Type B pancreatic cell (in vitro differentiated cells): Measurements from ENCODE around the gene FOXN3. TPM values are rescaled to one million over a fixed set of nuclear protein-coding genes. Genes with fewer than 3 reads are reported as not detected.

ENCODE experiments used
- DNase-seq: peaks from one replicate; pipeline ENCODE4 v3.0.0; 2021; ENCODE audit warnings: mixed read lengths; ENCODE audit not compliant: unreplicated experiment; ENCODE audit errors: extremely low spot score
- H3K27ac Mint-ChIP-seq: 2 replicates; pipeline ENCODE4 v1.8.0; 2021; ENCODE audit warnings: mild to moderate bottlenecking, mixed read lengths
- H3K27me3 Mint-ChIP-seq: 2 replicates; pipeline ENCODE4 v1.8.0; 2021; ENCODE audit warnings: mixed read lengths
- H3K36me3 Mint-ChIP-seq: 2 replicates; pipeline ENCODE4 v1.8.0; 2021; ENCODE audit warnings: mixed read lengths
- H3K4me1 Mint-ChIP-seq: one replicate; pipeline ENCODE4 v1.8.0; 2021; ENCODE audit warnings: mixed read lengths; ENCODE audit not compliant: unreplicated experiment
- H3K4me3 Mint-ChIP-seq: 2 replicates; pipeline ENCODE4 v1.8.0; 2021; ENCODE audit warnings: mild to moderate bottlenecking, mixed read lengths
- H3K9me3 Mint-ChIP-seq: 2 replicates; pipeline ENCODE4 v1.8.0; 2021; ENCODE audit warnings: mixed read lengths
- long read RNA-seq: library from polyadenylated mRNA; unstranded; transcript quantifications from one replicate; pipeline ENCODE4 v2.0.0, GENCODE V29; 2020
- total RNA-seq: library from RNA; stranded (reverse); gene quantifications from 2 replicates; pipeline ENCODE4 v1.2.1, GENCODE V29; 2021; ENCODE audit warnings: low replicate concordance
- TF ChIP-seq, protein P1 (sequence below): fragments of 200-600 bp; sonication (generic); conservative IDR thresholded peaks from 2 replicates; pipeline ENCODE4 v1.5.0; 2021; ENCODE audit warnings: antibody characterized with exemption, mild to moderate bottlenecking

FOXN3 gene, protein sequence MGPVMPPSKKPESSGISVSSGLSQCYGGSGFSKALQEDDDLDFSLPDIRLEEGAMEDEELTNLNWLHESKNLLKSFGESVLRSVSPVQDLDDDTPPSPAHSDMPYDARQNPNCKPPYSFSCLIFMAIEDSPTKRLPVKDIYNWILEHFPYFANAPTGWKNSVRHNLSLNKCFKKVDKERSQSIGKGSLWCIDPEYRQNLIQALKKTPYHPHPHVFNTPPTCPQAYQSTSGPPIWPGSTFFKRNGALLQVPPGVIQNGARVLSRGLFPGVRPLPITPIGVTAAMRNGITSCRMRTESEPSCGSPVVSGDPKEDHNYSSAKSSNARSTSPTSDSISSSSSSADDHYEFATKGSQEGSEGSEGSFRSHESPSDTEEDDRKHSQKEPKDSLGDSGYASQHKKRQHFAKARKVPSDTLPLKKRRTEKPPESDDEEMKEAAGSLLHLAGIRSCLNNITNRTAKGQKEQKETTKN
- total RNA-seq: 40.4 and 73.5 TPM in 2 replicates
- long read RNA-seq, partial matches to known transcripts: 2 of 17 reads
- long read RNA-seq, other reads (novel, unspliced or antisense): 14 of 17 reads

DNA sequence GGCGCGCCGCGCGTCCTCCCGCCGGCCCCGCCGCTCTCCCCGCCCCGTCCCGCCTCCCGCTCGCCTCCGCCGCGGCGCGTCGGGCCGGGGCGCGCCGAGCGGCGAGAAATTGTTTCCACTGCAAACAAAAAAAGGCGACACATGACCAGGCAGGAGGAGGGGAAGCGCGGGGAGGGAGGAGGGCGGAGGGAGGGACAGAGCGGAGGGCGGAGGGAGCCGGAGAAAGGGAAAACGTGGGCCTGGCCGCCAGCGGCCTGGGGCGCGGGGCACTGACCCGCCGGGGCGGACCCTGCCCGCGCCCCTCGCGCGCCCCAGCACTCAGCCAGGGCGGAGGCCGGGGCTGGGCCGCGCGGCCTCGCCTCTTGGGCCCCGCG lies at the start of gene FOXN3:
Gene FOXN3, minus strand, starts transcription at position 143 of the 374 bp plus-strand sequence. CDS start 4,757 bp downstream, outside the sequence.
- no peaks in the 10 kb centered on the region for H3K27me3 Mint-ChIP-seq
- peak; percentile 88 for DNase-seq
- no peaks in the 10 kb centered on the region for H3K9me3 Mint-ChIP-seq
- H3K4me1 Mint-ChIP-seq: peaks cover 36% of the 10 kb centered on the region
- peak within 1 kb of the TSS; percentile 97 for H3K27ac Mint-ChIP-seq
- TF ChIP-seq, protein P1, sequence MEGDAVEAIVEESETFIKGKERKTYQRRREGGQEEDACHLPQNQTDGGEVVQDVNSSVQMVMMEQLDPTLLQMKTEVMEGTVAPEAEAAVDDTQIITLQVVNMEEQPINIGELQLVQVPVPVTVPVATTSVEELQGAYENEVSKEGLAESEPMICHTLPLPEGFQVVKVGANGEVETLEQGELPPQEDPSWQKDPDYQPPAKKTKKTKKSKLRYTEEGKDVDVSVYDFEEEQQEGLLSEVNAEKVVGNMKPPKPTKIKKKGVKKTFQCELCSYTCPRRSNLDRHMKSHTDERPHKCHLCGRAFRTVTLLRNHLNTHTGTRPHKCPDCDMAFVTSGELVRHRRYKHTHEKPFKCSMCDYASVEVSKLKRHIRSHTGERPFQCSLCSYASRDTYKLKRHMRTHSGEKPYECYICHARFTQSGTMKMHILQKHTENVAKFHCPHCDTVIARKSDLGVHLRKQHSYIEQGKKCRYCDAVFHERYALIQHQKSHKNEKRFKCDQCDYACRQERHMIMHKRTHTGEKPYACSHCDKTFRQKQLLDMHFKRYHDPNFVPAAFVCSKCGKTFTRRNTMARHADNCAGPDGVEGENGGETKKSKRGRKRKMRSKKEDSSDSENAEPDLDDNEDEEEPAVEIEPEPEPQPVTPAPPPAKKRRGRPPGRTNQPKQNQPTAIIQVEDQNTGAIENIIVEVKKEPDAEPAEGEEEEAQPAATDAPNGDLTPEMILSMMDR: no peak
- H3K4me3 Mint-ChIP-seq: peak within 1 kb of the TSS; percentile 99
- H3K36me3 Mint-ChIP-seq: peaks cover 13% of the 10 kb centered on the region

DNA sequence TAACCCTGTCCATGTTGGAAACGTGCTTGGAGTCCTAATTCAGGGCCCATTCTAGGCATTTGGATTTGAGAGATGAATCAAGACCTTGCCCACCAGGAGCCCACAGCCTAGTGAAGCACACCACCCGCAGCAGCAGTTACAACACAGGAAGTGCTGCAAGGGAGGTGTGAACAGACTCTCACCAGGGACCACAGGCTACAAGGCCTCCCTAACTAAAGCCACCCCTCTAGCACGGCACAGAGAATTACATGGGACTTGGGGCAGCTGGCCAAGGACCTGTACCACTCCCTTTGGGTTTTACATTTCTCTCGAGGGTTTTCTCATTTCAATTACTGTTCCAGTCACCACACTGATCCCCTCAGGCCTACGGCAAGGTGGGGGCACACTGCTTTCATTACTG lies 49.5 kb upstream of the FOXN3 start:
- H3K27ac Mint-ChIP-seq: no peak overlapping the region
- H3K36me3 Mint-ChIP-seq: no peaks in the 10 kb centered on the region

DNA sequence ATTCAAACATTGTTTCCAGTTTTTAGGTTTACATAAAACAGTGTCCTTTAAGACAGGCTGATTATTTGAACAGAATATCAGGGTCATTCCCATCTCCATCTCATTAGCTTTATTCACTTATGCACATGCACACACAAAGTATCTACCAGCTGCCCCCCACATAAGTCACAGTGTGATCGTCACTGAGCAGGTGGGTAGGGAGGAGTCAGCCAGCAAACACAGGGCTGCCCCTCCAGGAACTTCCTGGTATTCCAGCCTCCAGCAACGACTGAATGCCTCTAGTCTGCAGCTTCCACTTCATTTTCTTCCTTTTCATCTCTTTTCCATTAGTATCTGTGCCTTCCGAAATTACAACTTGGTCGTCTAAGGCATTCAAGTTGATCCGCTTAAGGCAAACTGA lies 48.8 kb upstream of the FOXN3 start:
- H3K9me3 Mint-ChIP-seq: peaks cover 4% of the 10 kb centered on the region
- H3K27me3 Mint-ChIP-seq: no peaks in the 10 kb centered on the region
- no peaks in the 10 kb centered on the region for H3K4me1 Mint-ChIP-seq
- H3K36me3 Mint-ChIP-seq: no peaks in the 10 kb centered on the region
- no peak overlapping the region for H3K4me3 Mint-ChIP-seq
- TF ChIP-seq, protein P1: no peak
- no peak for DNase-seq
- H3K27ac Mint-ChIP-seq: no peak overlapping the region

More for the DNA sequence above, 49.5 kb upstream of the FOXN3 start:
- Mint-ChIP-seq H3K4me3 (no peak overlapping the region), H3K9me3 (peaks cover 4% of the 10 kb centered on the region), H3K27me3 (no peaks in the 10 kb centered on the region), H3K4me1 (no peaks in the 10 kb centered on the region)
- DNase-seq: no peak
- TF ChIP-seq, protein P1: no peak

DNA sequence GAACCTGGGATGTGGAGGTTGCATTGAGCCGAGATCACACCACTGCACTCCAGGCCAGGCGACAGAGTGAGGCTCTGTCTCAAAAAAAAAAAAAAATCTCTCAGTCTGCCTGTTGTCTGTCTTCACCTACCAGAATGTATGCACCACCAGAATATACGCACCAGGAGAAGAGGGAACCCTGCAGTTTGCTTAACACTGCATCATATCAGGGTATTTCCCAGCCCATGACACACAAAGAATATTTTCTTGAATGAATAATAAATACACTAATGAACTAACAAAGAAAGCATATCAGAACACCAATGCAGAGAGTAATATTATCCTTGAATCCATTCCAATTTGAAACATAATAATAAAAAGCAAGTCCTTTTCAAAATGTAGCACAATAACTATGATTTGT lies 44.2 kb upstream of the FOXN3 start:
- no peaks in the 10 kb centered on the region for H3K27me3 Mint-ChIP-seq
- peaks cover 6% of the 10 kb centered on the region for H3K4me1 Mint-ChIP-seq
- DNase-seq: no peak
- H3K27ac Mint-ChIP-seq: no peak overlapping the region
- H3K36me3 Mint-ChIP-seq: no peaks in the 10 kb centered on the region
- no peak overlapping the region for H3K4me3 Mint-ChIP-seq
- TF ChIP-seq, protein P1: no peak
- H3K9me3 Mint-ChIP-seq: peaks cover 4% of the 10 kb centered on the region

DNA sequence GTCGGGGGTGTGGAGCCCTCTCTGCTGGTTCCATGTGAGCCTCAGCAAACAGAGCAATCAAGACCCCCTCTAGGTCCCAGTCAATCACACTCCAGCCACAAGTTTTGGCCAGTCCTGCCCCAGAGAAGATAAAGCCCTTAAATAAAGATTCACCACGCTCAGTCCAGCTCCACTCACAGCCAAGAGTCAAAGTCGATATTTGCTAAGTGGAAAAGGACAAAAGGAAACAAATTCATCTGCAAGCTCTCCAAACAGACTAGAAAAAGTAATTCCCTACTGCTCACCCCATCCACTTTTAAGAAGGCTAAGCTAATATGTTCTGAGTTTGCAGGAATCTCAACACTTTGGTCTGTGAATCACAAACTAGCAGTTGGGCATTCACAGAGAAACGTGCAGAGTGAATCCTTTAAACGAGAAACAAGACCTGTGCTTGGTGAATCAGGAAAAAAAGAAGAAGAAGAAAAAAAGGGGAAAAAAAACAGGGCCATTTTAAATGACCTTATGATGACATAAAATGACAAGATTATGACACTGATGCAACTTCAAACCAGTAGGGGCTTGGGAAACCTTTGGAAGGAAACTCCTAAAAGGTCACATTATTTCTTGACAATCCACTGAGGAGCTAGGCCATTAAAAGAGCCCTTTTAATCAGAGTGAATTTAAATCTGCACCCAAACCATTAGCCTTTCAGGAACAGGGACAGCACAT lies 41.8 kb upstream of the FOXN3 start:
- TF ChIP-seq, protein P1: no peak
- Mint-ChIP-seq H3K36me3 (no peaks in the 10 kb centered on the region), H3K27ac (peak overlapping the region; percentile 2), H3K9me3 (no peaks in the 10 kb centered on the region), H3K4me3 (no peak overlapping the region), H3K4me1 (peaks cover 13% of the 10 kb centered on the region), H3K27me3 (no peaks in the 10 kb centered on the region)
- DNase-seq: no peak
